Neural cell (in vitro differentiated cells): Measurements from ENCODE around the gene FANCC. TPM values are rescaled to one million over a fixed set of nuclear protein-coding genes. Genes with fewer than 3 reads are reported as not detected.

Source experiments
- H2AFZ ChIP-seq: fragments of 200-600, 300-800 bp; sonication (generic), shearing (Covaris generic); 2 replicates; pipeline ENCODE4 v1.6.0; 2014; ENCODE audit warnings: low read depth, mild to moderate bottlenecking, antibody characterized with exemption, low read length, moderate library complexity
- H3F3A ChIP-seq: fragments of 200-600 bp; shearing (Covaris generic); 2 replicates; pipeline ENCODE4 v1.6.1; 2016; ENCODE audit warnings: mild to moderate bottlenecking, moderate library complexity, mixed read lengths, antibody characterized with exemption, low read length; ENCODE audit not compliant: insufficient read depth, poor library complexity, severe bottlenecking
- H3K27ac ChIP-seq: fragments of 200-600, 300-800 bp; sonication (generic), shearing (Covaris generic); 2 replicates; pipeline ENCODE4 v1.5.1; 2014; ENCODE audit warnings: mild to moderate bottlenecking, low read length, moderate library complexity
- H3K27me3 ChIP-seq: fragments of 300-800, 200-600 bp; sonication (generic), shearing (Covaris generic); 2 replicates; pipeline ENCODE4 v1.6.0; 2014; ENCODE audit warnings: mild to moderate bottlenecking, low read depth, low read length, moderate library complexity; ENCODE audit not compliant: insufficient read depth
- H3K36me3 ChIP-seq: fragments of 300-800, 200-600 bp; sonication (generic), shearing (Covaris generic); 2 replicates; pipeline ENCODE4 v1.5.1; 2014; ENCODE audit warnings: mild to moderate bottlenecking, antibody characterized with exemption, low read length, moderate library complexity; ENCODE audit not compliant: insufficient read depth
- H3K4me2 ChIP-seq: fragments of 300-800, 200-600 bp; sonication (generic), shearing (Covaris generic); 2 replicates; pipeline ENCODE4 v1.6.0; 2014; ENCODE audit warnings: mild to moderate bottlenecking, low read length
- H3K4me3 ChIP-seq: fragments of 300-800, 200-600 bp; sonication (generic), shearing (Covaris generic); 2 replicates; pipeline ENCODE4 v1.5.1; 2014; ENCODE audit warnings: mild to moderate bottlenecking, low read length, moderate library complexity
- H3K79me2 ChIP-seq: fragments of 200-600 bp; shearing (Covaris generic); replicated peaks from 2 replicates; pipeline ENCODE4 v1.6.0; 2014; ENCODE audit warnings: mild to moderate bottlenecking, low read length, moderate library complexity; ENCODE audit not compliant: insufficient read depth
- H3K9ac ChIP-seq: fragments of 300-800, 200-600 bp; sonication (generic), shearing (Covaris generic); 2 replicates; pipeline ENCODE4 v1.6.1; 2016; ENCODE audit warnings: mild to moderate bottlenecking, low read length, mixed read lengths
- H3K9me2 ChIP-seq: fragments of 200-600 bp; shearing (Covaris generic); 2 replicates; pipeline ENCODE4 v1.6.1; 2016; ENCODE audit warnings: mild to moderate bottlenecking, low read length, mixed read lengths; ENCODE audit not compliant: insufficient read depth
- H3K9me3 ChIP-seq: fragments of 200-600, 300-800 bp; sonication (generic), shearing (Covaris generic); 2 replicates; pipeline ENCODE4 v1.6.1; 2016; ENCODE audit warnings: mild to moderate bottlenecking, mixed run types, low read length, moderate library complexity, mixed read lengths
- H4K20me1 ChIP-seq: fragments of 200-600 bp; shearing (Covaris generic); 2 replicates; pipeline ENCODE4 v1.6.1; 2016; ENCODE audit warnings: mild to moderate bottlenecking, mixed run types; ENCODE audit not compliant: insufficient read depth
- EP300 ChIP-seq: fragments of 450-650 bp; conservative IDR thresholded peaks from 2 replicates; pipeline ENCODE4 v1.6.1; 2014; ENCODE audit warnings: antibody characterized with exemption, mild to moderate bottlenecking, moderate library complexity; ENCODE audit not compliant: poor library complexity, severe bottlenecking
- EZH2 ChIP-seq: fragments of 200-600, 300-800 bp; shearing (Covaris generic), sonication (generic); IDR thresholded peaks from 2 replicates; pipeline ENCODE4 v1.6.1; 2014; ENCODE audit warnings: antibody characterized with exemption, low read length, borderline replicate concordance, mild to moderate bottlenecking; ENCODE audit not compliant: insufficient read depth, poor library complexity, severe bottlenecking
- MXI1 ChIP-seq: fragments of 450-650 bp; conservative IDR thresholded peaks from 2 replicates; pipeline ENCODE4 v1.6.1; 2014; ENCODE audit warnings: antibody characterized with exemption, mild to moderate bottlenecking; ENCODE audit not compliant: poor library complexity, severe bottlenecking
- POLR2AphosphoS5 ChIP-seq: IDR thresholded peaks from 2 replicates; pipeline ENCODE4 v1.6.1; 2012
- RAD21 ChIP-seq: fragments of 450-650 bp; conservative IDR thresholded peaks from 2 replicates; pipeline ENCODE4 v1.6.1; 2014; ENCODE audit warnings: antibody characterized with exemption, mild to moderate bottlenecking, moderate library complexity
- SMC3 ChIP-seq: fragments of 450-650 bp; conservative IDR thresholded peaks from 2 replicates; pipeline ENCODE4 v1.6.1; 2014; ENCODE audit warnings: antibody characterized with exemption, mild to moderate bottlenecking, moderate library complexity; ENCODE audit not compliant: poor library complexity
- TAF1 ChIP-seq: IDR thresholded peaks from 2 replicates; pipeline ENCODE4 v1.6.1; 2012; ENCODE audit warnings: low read depth
- polyA plus RNA-seq: library from polyadenylated mRNA; depleted of rRNA; stranded (reverse); fragments of >200 nt; gene quantifications from 2 replicates; pipeline ENCODE4 v1.2.3, GENCODE V29; 2014
- TF ChIP-seq, protein P1 (sequence below): fragments of 450-650 bp; IDR thresholded peaks from 2 replicates; pipeline ENCODE4 v1.5.1; 2014; ENCODE audit warnings: antibody characterized with exemption, mild to moderate bottlenecking, moderate library complexity; ENCODE audit not compliant: poor library complexity, severe bottlenecking
- TF ChIP-seq, protein P2 (sequence below): IDR thresholded peaks from 2 replicates; pipeline ENCODE4 v1.6.1; 2012; ENCODE audit warnings: borderline replicate concordance

The FANCC gene
- polyA plus RNA-seq, 1 donor from 2014 or later: 9.7 TPM

GRCh38 chr9:95091601-95092261 is 225.8 kb downstream of the FANCC start:
- Histone ChIP-seq H3K9ac (no peak overlapping the region), H3K4me2 (no peak overlapping the region), H3F3A (no peaks in the 10 kb centered on the region), H3K36me3 (no peaks in the 10 kb centered on the region), H3K9me3 (no peaks in the 10 kb centered on the region), H2AFZ (no peak overlapping the region), H3K27me3 (no peaks in the 10 kb centered on the region), H3K9me2 (no peaks in the 10 kb centered on the region), H4K20me1 (no peaks in the 10 kb centered on the region), H3K27ac (no peak overlapping the region), H3K4me3 (no peak overlapping the region), H3K79me2 (no peaks in the 10 kb centered on the region)
- TF ChIP-seq TAF1 (no peak), EP300 (no peak), MXI1 (no peak), RAD21 (no peak), SMC3 (no peak), EZH2 (no peak), POLR2AphosphoS5 (no peak)
- TF ChIP-seq, protein P1, sequence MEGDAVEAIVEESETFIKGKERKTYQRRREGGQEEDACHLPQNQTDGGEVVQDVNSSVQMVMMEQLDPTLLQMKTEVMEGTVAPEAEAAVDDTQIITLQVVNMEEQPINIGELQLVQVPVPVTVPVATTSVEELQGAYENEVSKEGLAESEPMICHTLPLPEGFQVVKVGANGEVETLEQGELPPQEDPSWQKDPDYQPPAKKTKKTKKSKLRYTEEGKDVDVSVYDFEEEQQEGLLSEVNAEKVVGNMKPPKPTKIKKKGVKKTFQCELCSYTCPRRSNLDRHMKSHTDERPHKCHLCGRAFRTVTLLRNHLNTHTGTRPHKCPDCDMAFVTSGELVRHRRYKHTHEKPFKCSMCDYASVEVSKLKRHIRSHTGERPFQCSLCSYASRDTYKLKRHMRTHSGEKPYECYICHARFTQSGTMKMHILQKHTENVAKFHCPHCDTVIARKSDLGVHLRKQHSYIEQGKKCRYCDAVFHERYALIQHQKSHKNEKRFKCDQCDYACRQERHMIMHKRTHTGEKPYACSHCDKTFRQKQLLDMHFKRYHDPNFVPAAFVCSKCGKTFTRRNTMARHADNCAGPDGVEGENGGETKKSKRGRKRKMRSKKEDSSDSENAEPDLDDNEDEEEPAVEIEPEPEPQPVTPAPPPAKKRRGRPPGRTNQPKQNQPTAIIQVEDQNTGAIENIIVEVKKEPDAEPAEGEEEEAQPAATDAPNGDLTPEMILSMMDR: no peak
- TF ChIP-seq, protein P2, sequence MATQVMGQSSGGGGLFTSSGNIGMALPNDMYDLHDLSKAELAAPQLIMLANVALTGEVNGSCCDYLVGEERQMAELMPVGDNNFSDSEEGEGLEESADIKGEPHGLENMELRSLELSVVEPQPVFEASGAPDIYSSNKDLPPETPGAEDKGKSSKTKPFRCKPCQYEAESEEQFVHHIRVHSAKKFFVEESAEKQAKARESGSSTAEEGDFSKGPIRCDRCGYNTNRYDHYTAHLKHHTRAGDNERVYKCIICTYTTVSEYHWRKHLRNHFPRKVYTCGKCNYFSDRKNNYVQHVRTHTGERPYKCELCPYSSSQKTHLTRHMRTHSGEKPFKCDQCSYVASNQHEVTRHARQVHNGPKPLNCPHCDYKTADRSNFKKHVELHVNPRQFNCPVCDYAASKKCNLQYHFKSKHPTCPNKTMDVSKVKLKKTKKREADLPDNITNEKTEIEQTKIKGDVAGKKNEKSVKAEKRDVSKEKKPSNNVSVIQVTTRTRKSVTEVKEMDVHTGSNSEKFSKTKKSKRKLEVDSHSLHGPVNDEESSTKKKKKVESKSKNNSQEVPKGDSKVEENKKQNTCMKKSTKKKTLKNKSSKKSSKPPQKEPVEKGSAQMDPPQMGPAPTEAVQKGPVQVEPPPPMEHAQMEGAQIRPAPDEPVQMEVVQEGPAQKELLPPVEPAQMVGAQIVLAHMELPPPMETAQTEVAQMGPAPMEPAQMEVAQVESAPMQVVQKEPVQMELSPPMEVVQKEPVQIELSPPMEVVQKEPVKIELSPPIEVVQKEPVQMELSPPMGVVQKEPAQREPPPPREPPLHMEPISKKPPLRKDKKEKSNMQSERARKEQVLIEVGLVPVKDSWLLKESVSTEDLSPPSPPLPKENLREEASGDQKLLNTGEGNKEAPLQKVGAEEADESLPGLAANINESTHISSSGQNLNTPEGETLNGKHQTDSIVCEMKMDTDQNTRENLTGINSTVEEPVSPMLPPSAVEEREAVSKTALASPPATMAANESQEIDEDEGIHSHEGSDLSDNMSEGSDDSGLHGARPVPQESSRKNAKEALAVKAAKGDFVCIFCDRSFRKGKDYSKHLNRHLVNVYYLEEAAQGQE: no peak

- Histone ChIP-seq H3K9me2 (no peaks in the 10 kb centered on the region), H2AFZ (no peak overlapping the region), H3K9ac (no peak overlapping the region), H3K27ac (no peak overlapping the region), H4K20me1 (no peaks in the 10 kb centered on the region), H3K4me3 (no peak overlapping the region), H3K79me2 (no peaks in the 10 kb centered on the region), H3K9me3 (no peaks in the 10 kb centered on the region), H3K27me3 (no peaks in the 10 kb centered on the region), H3K36me3 (no peaks in the 10 kb centered on the region), H3K4me2 (no peak overlapping the region), H3F3A (no peaks in the 10 kb centered on the region)
- TF ChIP-seq, protein P1: no peak
- TF ChIP-seq TAF1: no peak
- TF ChIP-seq SMC3: no peak
- TF ChIP-seq EP300: no peak
These were observed 226.5 kb downstream of the FANCC start for GRCh38 chr9:95090871-95091577.
